AG09309 (cell line): ENCODE data around the gene DMPK.
A peak's percentile ranks its signal among the peaks of the same experiment; 100 is the strongest.

ENCODE experiments used
- DNase-seq: peaks from one replicate; pipeline ENCODE4 v3.0.0-alpha.2; 2010; ENCODE audit warnings: low read depth
- H3K4me3 ChIP-seq: 2 replicates; pipeline ENCODE4 v1.5.1; 2011; ENCODE audit warnings: mild to moderate bottlenecking, low read depth, low read length, moderate library complexity; ENCODE audit not compliant: control insufficient read depth
- CTCF ChIP-seq: IDR thresholded peaks from 2 replicates; pipeline ENCODE4 v1.5.1; 2011; ENCODE audit warnings: mild to moderate bottlenecking, low read depth, low read length, inconsistent platforms; ENCODE audit not compliant: insufficient read depth, control insufficient read depth; ENCODE audit errors: missing control alignments

The DMPK gene

GRCh38 chr19:45770192-45771101 is 11.8 kb downstream of the DMPK start:
- peak overlapping the region; percentile 54 for H3K4me3 ChIP-seq
- DNase-seq, result peak; percentile 91
- TF ChIP-seq CTCF, result peak; percentile 83

- no peak for TF ChIP-seq CTCF
- DNase-seq, result no peak
- H3K4me3 ChIP-seq, result peak overlapping the region; percentile 54
Observed at GRCh38 chr19:45769821-45770191, 12.5 kb downstream of the DMPK start.

GRCh38 chr19:45768984-45769782 is 13.1 kb downstream of the DMPK start, which contains the start of gene SIX5:
TSS of gene SIX5 (minus strand) at chr19:45769252. CDS start at chr19:45768844, 408 bp downstream.
- peak; percentile 89 for DNase-seq
- no peak for TF ChIP-seq CTCF
- H3K4me3 ChIP-seq, result peak within 1 kb of the TSS; percentile 57

GRCh38 chr19:45768655-45768983 is 13.7 kb downstream of the DMPK start:
- TF ChIP-seq CTCF, result no peak
- H3K4me3 ChIP-seq, result peak overlapping the region; percentile 57
- DNase-seq, result no peak

GRCh38 chr19:45767881-45768654 is 14.2 kb downstream of the DMPK start:
- no peak for TF ChIP-seq CTCF
- H3K4me3 ChIP-seq, result peak overlapping the region; percentile 57
- no peak for DNase-seq

- DNase-seq, result peak; percentile 57
- peak overlapping the region; percentile 57 for H3K4me3 ChIP-seq
- no peak for TF ChIP-seq CTCF
Observed at GRCh38 chr19:45767410-45767880, 14.8 kb downstream of the DMPK start.
